LoVo (cell line): ENCODE data around the gene SH3PXD2A.

ENCODE experiments used
- DNase-seq: peaks from one replicate; pipeline ENCODE4 v3.0.0-alpha.2; 2016; ENCODE audit warnings: low spot score

Gene SH3PXD2A

DNA sequence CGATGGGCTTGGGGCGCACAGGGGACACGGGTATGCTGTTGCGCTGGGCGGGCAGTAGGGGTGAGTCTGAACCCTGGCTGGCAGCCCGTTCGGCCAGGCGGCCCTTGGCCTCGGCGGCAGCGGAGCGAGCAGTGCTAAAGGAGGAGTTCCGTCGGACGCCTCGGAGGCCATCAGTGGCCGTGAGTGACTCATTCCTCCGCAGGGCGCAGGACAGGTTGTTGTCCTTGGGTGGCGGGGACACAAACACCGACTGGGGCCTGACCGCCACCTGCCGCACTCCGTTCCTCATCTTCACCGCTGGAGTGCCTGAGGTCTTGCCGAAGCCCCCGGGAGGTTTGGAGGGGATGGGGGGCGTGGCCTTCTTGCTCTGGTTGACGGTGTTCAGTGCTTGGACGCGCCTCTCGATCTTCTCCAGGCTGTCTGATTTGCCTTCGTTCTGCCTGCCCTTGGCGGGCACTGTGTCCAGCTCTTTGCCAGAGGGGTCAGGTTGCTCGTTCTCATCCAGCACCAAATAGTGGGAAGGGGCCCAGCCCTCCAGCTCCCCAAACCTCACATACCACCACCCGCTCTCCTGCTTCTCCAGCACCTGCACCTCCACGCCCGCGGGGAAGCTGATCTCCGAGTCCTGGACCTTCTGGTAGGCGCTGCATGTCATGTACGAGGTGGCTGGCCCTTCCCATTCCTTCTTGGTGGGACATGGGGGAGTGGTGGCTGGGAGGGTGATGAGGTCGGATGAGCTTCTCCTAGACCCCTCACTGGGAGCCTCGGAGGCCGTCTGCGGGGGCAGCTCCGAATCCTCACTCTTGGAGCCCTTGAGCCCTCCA is 253.1 kb downstream of the SH3PXD2A start:
- no peak for DNase-seq

DNA sequence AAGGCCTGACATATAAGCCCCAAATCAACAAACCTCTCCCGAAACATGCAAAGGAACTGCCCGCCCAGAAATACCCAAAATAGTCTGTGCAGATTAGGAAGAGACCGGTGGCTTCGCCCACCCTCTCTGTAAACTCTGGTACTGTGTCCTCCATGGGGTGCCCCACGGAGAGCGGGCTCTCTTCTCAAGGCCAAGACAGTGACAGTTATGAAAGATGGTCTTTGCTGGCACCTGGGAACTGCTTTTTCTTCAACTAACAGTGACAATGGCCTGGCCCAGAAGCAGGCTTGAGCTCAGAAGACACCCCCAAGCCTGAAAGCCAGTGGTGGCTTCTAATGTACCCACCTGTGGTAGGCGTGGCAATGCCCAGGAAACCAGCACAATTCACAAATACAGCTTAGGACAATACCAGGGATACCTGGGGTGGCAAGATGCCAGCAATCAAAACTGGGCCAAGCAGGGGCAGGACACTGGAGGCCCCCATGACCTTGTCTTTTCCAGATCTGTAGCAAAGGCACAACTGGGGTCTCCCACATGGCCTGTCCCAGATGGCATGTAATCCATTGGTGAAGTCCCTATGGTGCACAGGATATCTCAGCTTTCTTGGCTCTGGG is 254.3 kb downstream of the SH3PXD2A start:
- no peak for DNase-seq

DNA sequence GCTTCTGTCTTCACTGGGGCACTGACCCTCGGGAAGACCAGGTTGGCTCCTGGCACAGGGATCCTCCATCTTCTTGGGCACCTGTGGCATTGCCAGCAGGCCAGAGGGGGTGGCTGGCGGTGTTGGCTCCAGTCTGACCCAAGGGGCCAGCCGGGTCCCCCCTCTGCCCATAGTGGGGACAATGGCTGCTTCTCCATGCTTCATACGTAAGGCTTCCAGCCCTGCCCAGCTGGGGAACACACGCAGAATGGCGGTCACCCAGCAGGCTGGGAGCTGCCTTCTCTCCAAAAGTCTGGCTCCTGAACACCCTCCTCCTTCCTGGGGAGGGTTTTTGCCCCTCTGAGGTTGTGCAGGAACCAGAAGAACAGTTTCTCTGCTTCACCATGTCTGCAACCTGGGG is 255.1 kb downstream of the SH3PXD2A start:
- DNase-seq = no peak

DNA sequence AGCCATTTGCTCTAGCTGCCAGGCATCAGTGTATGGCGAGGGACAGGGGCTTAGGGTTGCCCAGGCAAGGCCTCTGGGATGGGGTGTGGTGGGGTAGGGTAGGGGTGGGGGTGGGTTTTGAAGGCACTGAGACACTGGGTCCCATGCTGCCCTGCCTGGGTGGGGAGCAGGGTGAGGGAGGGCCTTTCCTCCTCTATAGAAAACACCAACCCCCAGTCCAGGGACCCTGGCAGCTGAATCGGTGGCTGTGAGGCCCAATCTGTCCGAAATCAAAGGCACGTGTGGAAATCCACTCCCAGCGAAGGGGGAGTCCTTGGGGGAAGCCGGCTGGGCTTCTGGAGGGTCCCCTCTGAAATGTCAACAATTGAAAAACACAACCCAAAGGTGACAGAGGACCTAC is 255.5 kb downstream of the SH3PXD2A start:
- DNase-seq = no peak

DNA sequence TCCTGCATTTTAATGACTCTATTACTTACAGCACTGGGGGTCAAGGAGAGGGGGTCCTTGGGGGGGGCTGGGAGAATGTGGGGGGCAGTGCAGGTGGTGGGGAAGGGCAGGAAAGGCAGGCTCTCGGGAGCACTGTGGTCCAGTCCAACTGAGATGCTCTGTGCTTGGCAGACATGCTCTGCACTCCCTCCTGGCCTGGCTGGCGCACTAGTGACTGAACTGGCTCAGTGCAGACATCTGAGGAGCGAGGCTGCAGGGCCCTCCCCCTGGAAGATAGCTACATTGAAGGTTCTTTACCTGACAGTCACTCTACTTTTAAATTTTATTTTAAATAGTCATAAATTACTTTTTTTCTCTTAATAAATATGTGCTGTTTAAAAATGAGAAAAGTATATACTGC is 256.2 kb downstream of the SH3PXD2A start:
- no peak for DNase-seq

DNA sequence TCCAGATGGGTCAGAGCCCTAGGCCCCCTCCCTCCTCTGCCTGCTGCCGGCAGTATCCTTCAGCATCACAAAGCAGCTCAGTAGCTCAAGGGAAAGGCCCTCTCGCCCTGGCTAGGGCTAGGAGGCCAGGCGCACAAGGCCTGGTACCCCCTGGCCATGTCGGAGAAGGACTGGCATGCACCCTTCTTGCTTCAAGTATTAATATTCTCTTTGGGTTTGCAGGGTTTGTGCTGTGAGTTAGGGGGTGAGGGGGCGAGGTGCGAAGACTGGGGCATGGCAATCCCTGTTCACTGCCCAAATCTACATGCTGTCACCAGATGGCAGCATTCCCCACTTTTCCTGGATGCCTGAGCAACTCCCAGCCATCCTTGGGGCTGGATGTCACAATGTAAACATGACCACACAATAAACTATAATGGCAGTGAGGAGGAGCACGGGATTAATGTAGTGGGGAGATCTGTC is 256.7 kb downstream of the SH3PXD2A start:
- peak; percentile 58 for DNase-seq

DNA sequence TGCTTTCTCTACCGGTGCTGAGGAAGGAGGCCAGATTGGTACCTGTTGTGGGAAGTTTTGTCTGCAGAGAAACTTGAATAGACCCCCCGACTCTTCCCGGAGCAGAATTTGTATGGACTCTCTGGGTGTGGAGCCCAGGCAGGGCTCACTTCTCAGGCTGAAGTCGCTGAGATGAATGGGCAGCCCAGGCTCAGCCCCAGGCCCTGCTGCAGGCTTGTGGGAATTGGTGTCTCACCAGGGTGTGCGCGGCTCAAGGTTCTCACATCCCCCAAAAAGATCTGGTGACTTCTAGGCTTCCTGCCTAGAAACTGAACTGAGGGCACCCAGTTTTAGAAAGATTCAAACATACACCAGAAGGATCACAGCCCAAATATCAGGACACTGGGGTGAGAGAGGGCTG is 258.4 kb downstream of the SH3PXD2A start:
- DNase-seq = no peak

DNA sequence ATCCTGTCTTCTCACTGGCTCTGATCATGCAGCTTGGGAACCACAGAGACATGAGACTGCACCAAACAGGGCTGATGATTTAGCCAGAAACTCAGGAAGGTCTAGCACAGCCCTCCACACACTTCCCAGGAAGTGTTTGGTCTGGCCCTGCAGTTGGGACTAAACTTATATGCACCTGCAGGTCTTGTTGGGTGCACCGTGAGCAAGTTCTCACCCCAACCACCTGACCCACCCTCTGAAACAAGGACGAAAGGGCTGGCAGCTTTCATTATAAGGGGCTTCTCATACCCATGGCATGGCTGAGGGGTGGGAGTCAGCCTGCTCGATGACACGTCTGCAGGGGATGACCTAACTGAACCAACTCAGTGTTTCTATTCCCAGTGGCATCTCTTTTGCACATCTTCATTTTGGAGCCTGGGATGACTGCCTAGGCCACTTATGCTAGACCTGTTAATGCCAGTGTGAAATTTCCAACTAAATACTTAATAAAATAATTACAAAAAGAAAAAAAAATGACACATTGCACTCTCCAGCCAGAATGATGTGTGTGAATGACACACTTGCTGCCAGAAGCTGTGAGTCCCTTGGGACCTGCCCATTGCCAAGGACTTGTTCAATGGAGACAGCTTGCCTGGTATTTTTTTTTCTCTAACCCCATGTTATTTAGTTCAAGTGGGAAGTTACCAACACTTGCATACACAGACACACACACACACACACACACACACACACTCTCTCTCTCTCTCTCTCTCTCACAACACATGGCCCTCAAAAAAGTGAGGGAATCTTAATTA is 259.2 kb downstream of the SH3PXD2A start:
- no peak for DNase-seq

DNA sequence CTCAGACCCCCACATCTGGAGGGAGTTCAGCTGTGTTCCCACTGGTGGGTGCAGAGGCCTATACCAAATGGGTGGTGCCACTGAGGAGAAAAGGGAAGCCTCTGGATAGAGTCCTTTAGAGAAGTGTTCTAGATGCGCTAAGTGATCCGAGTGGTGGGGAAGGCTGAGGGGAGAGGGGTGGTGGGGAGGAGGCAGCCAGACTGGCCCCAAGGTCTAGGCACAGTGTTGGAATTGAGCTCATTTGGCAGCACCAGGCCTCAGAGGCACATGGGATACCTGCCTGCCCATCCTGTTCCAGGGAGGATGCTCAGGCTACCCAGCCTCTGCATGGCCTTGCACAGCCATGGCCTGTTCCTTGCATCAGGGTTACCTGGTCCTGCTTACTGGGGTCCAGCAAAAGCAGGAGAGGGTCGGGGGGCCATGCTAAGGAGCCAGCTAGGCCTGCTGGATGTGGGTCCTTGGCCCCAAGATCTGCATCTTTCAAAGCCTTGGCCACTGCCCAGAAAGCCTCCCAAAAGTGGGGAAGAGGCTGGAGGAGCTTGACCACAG is 262.3 kb downstream of the SH3PXD2A start:
- DNase-seq = no peak

DNA sequence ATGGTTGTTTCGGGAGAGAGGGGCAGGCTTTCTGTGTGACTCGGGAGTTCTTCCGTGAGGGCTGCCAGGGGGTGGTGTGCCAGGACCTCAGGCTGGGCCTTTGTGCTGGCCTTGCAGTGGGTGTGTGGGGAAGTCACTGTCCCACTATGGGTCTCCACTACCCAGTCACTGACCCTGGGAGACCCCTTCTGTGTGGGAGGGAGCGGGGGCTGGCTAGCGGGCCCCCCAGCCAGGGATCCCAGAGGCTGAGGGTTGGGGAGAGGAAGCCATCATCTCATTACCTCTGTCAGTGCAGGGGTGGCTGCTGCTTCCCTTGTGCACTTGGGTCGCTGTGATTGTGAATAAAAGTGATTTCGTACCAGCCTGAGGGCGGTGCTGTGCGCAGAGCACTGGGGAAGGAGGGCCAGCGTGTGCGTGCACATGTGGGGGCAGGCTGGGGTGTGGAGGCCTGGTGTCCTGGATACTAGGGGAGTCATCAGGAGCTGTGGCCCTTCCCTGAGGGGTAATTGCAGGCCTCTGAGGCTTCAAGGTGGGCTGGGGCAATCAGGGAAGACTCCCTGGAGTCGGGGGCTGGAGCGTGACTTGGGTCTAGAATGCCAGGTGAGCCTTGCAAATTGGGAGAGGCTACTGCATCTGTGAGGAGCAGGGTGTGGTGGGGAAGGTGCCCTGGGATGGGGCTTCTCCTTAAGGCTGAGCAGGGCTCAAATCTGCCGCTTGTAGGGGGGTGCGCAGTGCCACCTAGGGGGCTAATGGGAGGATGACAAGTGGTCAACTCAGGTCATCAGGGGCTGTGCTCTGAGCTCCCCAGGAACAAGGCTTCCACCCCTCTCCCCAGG is 263.0 kb downstream of the SH3PXD2A start:
- DNase-seq = peak; percentile 24

DNA sequence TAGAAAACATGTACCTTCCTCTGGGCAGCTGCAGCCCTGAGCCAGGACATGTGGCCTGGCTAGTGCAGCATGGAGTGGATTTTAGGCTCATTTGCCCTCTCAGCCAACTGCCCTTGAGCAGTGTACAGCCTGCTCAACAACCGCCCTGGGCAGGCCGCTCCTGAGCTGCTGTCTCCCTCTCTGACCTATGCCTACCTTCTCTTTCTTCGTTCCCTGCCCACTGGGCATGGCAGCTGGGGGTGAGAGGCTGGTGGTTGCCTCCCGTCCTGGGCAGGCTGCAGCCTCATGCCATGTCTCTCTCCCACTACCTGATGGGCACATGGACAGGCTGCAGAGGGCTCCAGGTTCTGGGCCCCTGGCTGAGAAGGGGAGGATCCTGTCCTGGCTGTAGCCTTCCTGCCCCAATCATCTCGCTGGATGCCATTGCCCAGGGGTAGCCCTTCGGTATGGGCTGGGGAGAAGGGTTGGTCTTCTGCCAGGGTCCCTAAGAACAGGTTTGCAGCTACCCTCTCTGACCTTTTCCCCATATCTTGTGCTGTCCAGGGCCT is 264.6 kb downstream of the SH3PXD2A start:
- DNase-seq = no peak

DNA sequence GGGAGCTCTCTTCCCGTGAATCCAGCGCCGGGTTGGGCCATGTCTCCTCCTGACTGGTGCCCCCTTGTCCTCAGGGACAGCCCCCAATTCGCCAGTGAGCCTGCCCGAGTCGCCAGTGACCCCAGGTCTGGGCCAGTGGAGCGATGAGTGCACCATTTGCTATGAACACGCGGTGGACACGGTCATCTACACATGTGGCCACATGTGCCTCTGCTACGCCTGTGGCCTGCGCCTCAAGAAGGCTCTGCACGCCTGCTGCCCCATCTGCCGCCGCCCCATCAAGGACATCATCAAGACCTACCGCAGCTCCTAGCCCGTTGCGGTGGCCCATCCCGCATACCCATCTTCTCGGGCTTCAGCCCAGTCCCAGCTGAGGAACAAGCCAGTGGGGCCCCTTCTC is 265.3 kb downstream of the SH3PXD2A start:
- no peak for DNase-seq

DNA sequence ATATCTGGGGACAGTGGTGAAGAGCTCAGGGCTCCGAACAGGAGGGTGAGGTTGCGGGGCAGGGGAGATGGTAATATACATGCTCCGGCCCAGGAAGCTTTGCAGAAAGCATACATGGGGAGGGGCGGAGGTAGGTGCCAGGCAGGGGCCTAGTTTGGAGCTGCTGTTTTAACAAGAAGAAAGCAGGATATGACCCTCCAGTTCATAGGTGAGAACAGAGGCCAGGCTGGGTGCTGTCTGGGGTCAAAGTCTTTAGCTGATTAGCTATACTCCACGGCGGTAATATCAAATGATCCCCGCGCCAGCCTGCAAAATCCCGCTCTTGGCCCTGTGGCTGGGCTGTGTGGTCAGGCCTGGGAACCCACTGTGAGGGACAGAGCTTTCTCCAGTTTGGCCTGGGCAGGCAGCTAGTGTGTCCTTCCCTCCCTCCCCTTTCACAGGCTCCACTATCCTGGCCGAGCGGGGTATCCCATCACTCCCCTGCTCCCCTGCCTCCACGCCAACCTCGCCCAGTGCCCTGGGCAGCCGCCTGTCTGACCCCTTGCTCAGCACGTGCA is 266.2 kb downstream of the SH3PXD2A start:
- DNase-seq = no peak

DNA sequence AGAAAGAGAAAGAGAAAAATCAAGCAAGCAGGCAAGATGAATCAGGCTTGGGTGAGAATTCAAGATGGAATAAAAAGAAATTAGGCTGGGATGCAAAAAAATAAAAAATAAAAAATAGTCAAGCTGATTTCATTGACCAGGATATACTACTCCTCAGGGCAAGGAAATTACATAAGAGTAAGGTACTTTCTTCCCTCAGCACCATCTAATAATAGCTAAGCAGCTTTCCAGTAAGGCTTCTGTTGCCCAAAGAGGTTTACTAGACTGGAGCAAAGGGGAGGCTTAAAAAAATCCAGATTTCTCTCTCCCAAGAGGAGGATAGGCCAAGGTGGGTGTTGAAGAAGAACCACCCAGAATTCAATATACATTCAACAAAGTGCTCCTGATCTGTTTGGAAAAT is 268.3 kb downstream of the SH3PXD2A start:
- DNase-seq = no peak

DNA sequence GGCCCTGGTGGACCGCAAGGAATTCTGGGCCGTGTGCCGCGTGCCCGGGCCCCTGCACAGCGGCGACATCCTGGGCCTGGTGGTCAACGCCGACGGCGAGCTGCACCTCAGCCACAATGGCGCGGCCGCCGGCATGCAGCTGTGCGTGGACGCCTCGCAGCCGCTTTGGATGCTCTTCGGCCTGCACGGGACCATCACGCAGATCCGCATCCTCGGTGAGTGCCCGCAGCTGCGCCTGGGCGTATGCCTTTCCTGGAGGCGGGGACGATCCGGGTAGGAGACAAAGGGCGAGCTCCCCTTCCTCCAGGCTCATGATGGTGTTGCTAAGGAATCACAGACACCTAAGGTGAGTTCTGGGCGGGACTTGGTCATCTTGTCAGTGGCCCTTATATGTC is 270.4 kb downstream of the SH3PXD2A start:
- no peak for DNase-seq

DNA sequence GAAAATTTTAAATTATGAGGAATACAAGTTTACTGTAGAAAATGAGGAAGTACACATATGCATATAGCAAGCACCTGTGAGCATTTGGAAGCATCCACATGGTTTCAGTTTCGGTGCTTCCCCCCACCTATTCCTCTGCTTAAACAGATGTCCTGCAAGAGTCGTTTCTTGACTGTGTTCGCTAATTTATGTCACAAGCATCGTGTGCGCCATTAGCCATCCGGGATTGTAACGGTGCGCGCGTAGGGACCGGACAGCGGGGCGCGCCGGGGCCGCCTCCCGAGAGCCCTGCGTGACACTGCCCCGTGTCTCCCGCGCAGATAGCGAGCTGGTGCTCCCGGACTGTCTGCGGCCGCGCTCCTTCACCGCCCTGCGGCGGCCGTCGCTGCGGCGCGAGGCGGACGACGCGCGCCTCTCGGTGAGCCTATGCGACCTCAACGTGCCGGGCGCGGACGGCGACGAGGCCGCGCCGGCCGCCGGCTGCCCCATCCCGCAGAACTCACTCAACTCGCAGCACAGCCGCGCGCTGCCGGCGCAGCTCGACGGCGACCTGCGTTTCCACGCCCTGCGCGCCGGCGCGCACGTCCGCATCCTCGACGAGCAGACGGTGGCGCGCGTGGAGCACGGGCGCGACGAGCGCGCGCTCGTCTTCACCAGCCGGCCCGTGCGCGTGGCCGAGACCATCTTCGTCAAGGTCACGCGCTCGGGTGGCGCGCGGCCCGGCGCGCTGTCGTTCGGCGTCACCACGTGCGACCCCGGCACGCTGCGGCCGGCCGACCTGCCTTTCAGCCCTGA is 271.0 kb downstream of the SH3PXD2A start:
- no peak for DNase-seq

DNA sequence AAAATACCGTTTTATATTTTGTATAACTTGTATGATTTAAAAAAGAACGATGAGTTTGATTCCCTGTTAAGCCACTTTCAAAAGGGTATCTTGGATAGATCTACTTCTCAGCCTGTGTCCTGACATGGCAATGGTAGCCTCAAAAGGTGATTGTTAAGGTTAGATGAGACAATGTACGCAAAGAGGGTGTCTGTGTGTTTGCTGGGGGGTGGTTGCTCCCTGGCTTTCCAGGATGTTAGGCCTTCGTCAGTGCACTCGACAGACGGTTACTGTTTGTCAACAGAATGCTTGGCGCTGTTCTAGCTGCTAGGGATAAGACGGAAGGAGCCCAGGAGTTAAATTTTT is 271.5 kb downstream of the SH3PXD2A start:
- no peak for DNase-seq

DNA sequence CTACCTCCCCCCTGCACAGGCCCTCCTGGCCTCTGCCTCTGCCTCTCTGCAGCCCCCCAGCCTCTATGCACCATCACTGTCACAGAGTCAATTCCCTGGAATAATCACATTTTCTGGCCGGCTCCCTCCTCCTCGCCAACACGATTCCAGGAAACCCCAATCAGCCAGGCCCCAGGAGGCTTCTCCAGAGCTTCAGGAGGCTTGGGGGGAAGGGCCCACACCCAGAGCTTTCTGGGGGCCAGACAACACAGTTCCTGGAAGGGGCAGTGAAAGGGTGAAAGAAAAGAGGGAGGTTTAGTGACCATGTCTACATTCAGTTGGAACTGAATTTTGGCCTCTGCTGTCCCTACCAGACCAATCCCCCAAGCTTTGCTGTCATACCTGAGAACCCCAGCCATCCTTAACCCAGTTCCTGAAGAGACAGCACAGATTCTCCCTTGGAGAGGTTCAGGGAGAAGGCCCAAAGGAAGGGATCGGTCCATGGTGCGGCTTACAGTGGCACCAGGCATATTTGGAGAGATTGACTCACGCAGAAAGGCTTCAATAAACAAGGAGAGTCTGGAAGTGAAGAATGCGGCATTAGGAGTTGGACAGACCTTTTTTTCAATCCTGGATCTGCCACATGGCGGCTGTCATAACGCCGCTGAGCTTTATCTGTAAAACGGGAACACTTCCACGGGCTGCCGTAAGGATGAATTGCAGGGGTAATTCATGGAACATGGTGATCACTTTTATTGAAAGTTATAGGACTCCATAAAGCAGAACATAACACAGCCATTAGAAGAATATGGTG is 272.8 kb downstream of the SH3PXD2A start:
- no peak for DNase-seq

DNA sequence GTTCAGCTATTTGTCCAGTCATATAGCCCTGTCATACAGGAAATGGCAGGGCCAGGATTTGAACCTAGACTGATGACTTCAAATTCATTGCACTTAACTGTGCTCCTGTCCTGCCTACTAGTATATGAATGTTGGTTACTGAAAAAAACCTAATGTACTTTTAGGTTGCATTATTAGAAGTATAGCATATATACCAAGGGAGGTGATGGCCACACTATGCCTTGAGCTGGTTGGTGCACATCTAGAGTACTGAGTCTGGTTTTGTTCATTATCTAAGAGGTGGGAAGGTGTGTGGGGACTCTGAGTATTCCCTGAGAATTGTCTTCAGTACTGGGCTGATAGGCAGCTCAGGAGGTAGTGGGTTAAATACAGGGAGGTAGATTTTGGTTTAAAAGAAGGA is 273.9 kb downstream of the SH3PXD2A start:
- DNase-seq = no peak

DNA sequence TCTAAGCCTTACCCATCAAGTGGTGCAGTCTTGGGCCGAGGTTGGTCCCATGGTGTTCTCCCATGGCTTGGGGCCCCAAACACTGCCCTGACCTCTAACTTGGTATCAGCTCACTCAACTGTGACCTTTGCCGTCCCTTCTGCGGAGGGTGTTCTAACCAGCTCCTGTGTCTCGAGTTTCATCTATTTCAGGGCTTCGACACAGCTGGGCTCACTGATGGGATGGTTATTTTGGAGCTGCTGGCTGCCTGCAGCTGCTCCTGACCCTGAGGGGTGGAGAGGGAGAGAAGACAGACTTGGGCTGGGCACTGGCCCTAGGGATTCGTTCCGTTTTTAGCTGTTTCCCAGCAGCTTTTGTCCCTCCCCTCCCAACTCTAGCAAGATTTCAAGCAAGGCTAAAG is 274.9 kb downstream of the SH3PXD2A start:
- DNase-seq = no peak
